Panc1 (cell line): ENCODE measurements around the gene NUB1. TPM values are rescaled to one million over a fixed set of nuclear protein-coding genes. Genes with fewer than 3 reads are reported as not detected.

Experiments
- ATAC-seq: fragments of 200-7000 bp; cut with Tn5 transposase; 2 replicates; pipeline ENCODE4 v1.9.1; 2020; ENCODE audit warnings: mild to moderate bottlenecking, moderate library complexity
- BruUV-seq: library from RNA; stranded (reverse); fragments of 400-500 nt; replicated peaks from 2 replicates; lab custom pipeline; 2021; lab: Mats Ljungman, UMichigan
- CTCF ChIA-PET: fragments of 300-600 bp; sonication (Branson Sonifier 250); formaldehyde crosslinking; loops from one replicate; lab custom pipeline; 2022; ENCODE audit warnings: antibody characterized with exemption; lab: Charles Lee
- POLR2A ChIA-PET: fragments of 300-600 bp; sonication (Branson Sonifier 250); formaldehyde crosslinking; loops from one replicate; lab custom pipeline; 2022; ENCODE audit warnings: antibody characterized with exemption; lab: Charles Lee
- DNase-seq: peaks from one replicate; pipeline ENCODE4 v3.0.0-alpha.2; 2010; ENCODE audit warnings: low read depth, low spot score
- H3K27ac ChIP-seq: 2 replicates; pipeline ENCODE4 v1.5.1; 2011; ENCODE audit warnings: mild to moderate bottlenecking, low read length, inconsistent platforms
- H3K27me3 ChIP-seq: fragments of 200-500 bp; sonication (Bioruptor generic); 2 replicates; pipeline ENCODE4 v1.6.0; 2014; ENCODE audit warnings: low read length, inconsistent platforms; ENCODE audit not compliant: control insufficient read depth, insufficient read depth
- H3K36me3 ChIP-seq: fragments of 200-500 bp; sonication (Bioruptor generic); 2 replicates; pipeline ENCODE4 v1.5.1; 2014; ENCODE audit warnings: inconsistent platforms, mild to moderate bottlenecking, low read length, moderate library complexity; ENCODE audit not compliant: control insufficient read depth, insufficient read depth
- H3K4me1 ChIP-seq: 2 replicates; pipeline ENCODE4 v1.5.1; 2011; ENCODE audit warnings: inconsistent platforms, mild to moderate bottlenecking, low read length, moderate library complexity; ENCODE audit not compliant: control insufficient read depth, insufficient read depth
- H3K4me3 ChIP-seq, 2 experiments: 2 replicates each; pipeline ENCODE4 v1.5.1; 2011 to 2012; ENCODE audit warnings: low read depth in 2 of 2, low read length in 2 of 2, mild to moderate bottlenecking in 2 of 2, inconsistent platforms in 1 of 2, moderate library complexity in 1 of 2
- H3K9me3 ChIP-seq: fragments of 200-500 bp; sonication (Bioruptor generic); 2 replicates; pipeline ENCODE4 v1.5.1; 2014; ENCODE audit warnings: low read depth, mild to moderate bottlenecking, inconsistent platforms, low read length, moderate library complexity; ENCODE audit not compliant: control insufficient read depth, insufficient read depth
- CTCF ChIP-seq: fragments of 450-650 bp; IDR thresholded peaks from 2 replicates; pipeline ENCODE4 v1.5.1; 2017; ENCODE audit warnings: mild to moderate bottlenecking
- POLR2AphosphoS5 ChIP-seq: IDR thresholded peaks from 2 replicates; pipeline ENCODE4 v1.6.1; 2012; ENCODE audit warnings: mild to moderate bottlenecking, low read depth, low read length, moderate library complexity
- REST ChIP-seq, 2 experiments: IDR thresholded peaks; 2 replicates each; pipeline ENCODE4 v1.6.1; 2011 to 2012; ENCODE audit warnings: low read depth in 2 of 2, control low read depth in 1 of 2, low read length in 1 of 2, mild to moderate bottlenecking in 1 of 2, moderate library complexity in 1 of 2; ENCODE audit not compliant: insufficient read depth in 1 of 2
- SIN3A ChIP-seq: IDR thresholded peaks from 2 replicates; pipeline ENCODE4 v1.6.1; 2012; ENCODE audit warnings: low read depth, mild to moderate bottlenecking, low read length, moderate library complexity, borderline replicate concordance; ENCODE audit not compliant: insufficient read depth
- TCF7L2 ChIP-seq: IDR thresholded peaks from 2 replicates; pipeline ENCODE4 v1.6.1; 2011; ENCODE audit warnings: mild to moderate bottlenecking, low read depth, low read length, inconsistent platforms
- in situ Hi-C: cut with HindIII; loops from 2 replicates; pipeline ENCODE4 v1.10.0; 2016; ENCODE audit warnings: low sequenced_read_pairs, low pct_unique_long_range_greater_than_20kb
- intact Hi-C: fragments of 100-400 bp; cut with micrococcal nuclease; formaldehyde crosslinking; loops from one replicate; pipeline ENCODE4 v1.10.0; 2022; ENCODE audit not compliant: unreplicated experiment
- total RNA-seq: library from RNA; stranded (reverse); gene quantifications from one replicate; pipeline ENCODE4 v1.2.1, GENCODE V29; 2021; ENCODE audit not compliant: unreplicated experiment

The NUB1 gene
- total RNA-seq, 1 experiment from 2014 or later, result 50.5 TPM

DNA sequence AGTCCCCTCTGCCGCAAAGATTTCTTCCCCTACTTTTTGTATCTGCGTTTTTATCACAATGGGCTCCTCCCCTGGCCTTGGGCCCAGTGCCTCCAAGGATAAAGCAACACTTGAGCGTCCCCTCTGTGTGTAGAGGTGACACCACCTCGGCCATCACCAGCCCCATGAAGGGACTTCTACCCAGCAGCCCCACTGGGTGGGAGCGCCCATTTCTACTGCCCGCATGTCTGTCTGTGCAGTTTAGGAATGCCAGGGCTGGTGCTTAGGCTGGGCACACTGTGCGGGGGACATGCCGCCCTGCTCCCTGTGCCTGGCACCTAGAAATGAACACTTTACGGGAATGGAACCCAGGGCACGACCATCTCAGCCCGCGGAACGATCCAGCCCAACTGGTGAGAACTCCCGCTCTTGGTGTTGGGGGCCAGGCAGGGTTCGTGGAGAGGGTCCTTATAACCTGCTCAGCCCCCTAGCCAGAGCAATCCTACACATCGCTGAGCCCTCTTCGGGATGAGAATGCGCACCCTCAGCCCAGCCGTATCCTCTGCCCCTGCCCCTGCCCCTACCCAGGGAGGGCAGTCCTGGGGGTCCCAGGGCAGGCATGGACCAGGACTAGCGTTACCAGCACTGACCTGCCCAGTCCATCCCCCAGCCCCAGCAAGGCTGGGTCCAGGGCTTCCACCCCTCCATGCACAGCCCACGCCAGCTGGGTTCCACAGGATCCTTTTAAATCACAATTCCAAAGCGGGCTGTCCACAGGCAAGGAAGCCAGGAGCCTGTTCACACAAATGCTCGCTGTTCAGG lies 85.5 kb downstream of the NUB1 start:
- BruUV-seq, result no TSS peak
- peak overlapping the region; percentile 81 for H3K27ac ChIP-seq
- intact Hi-C loops, result no loop called here

More for the DNA sequence above, 85.5 kb downstream of the NUB1 start:
- POLR2A ChIA-PET, result no interaction called here
- H3K27me3 ChIP-seq, result no peaks in the 10 kb centered on the region
- CTCF ChIA-PET, result no interaction called here
- TF ChIP-seq TCF7L2 (no peak; the same call in 1 of the 2 replicates), REST (IDR thresholded peaks at IDR 0.05; ENCODE audit: insufficient read depth in 1 of 2, low read depth in 2 of 2, low read length in 1 of 2) (no peak), SIN3A (no peak), CTCF (no peak), POLR2AphosphoS5 (no peak)
- ATAC-seq, result no peak
- H3K36me3 ChIP-seq, result no peaks in the 10 kb centered on the region
- in situ Hi-C loops, result no loop called here
- no peak overlapping the region for H3K4me3 ChIP-seq
- no peak for DNase-seq
- peaks cover 6% of the 10 kb centered on the region; the same call in 1 of the 2 replicates for H3K9me3 ChIP-seq
- peaks cover 42% of the 10 kb centered on the region for H3K4me1 ChIP-seq
